Activated CD4-positive, alpha-beta T cell treated with anti-CD3 and anti-CD28 coated beads, Interleukin-2, Interleukin-4, amounts not matched to agents 100 ng/mL and 50 ng/mL, durations not matched to agents 16 hours and 8 hours (primary cell): ENCODE data around the gene VENTX.

ENCODE experiments used
- DNase-seq: peaks from one replicate; pipeline ENCODE4 v3.0.0-alpha.2; 2020; ENCODE audit warnings: low spot score

The VENTX gene, protein sequence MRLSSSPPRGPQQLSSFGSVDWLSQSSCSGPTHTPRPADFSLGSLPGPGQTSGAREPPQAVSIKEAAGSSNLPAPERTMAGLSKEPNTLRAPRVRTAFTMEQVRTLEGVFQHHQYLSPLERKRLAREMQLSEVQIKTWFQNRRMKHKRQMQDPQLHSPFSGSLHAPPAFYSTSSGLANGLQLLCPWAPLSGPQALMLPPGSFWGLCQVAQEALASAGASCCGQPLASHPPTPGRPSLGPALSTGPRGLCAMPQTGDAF

GRCh38 chr10:133237588-133238465 is at the start of gene VENTX:
VENTX (plus strand) TSS chr10:133237855; CDS start chr10:133237915, 60 bp downstream.
- DNase-seq, result no peak

DNA sequence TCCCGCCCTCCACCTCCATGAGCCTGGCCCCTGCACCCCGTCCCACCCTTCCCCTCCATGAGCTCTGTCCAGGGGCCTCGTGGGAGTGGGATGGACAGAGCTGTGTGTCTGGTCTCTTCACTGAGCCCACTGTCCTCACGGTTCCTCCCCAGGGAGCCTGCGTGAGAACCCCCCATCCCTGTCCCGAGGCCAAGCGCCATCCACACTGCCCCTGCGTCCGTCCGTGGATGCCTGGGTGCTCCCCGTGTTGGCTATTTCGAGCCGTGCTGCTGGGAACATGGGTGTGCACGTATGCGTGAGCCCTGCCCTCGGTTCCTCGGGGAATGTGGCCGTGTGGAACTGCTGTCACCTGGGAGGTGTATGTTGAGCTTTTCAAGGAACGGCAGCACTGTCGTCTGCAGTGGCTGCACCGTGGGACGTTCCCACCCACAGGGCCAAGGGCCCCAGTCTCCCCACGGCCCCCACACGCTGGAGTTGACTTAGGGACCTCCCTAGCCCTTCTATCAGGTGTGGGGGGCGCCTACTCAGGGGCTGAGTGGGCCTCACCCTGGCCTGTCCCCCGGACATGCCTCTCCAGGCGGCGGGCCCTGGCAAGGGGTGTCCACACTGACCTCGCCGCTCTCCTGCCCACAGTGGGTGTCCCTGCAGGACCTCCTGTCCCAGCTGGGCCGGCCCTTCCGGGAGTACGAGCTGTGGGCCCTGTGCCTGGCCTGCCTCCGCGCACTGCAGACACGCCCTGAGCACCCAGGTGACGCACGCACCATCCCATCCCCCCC is 49.6 kb upstream of the VENTX start:
- no peak for DNase-seq

DNA sequence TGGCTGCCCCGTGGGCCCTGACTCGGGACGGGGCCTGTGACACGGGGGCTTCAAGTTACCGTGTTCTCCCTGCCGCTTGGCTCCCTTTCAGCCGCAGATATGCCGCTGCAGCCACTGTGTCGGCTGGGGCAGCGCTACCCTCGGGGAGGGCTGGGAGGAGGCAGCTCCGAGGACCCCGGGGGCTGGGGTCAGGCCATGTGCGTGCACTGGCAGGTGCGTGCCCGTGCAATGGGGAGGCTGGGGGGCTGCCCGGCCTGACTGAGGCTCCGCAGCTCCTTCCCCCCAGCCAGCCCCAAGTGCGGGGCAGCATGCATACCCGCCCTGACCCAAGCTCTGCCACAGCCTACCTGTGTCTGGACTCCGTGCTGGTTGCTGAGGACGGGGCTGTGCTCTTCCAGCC is 48.4 kb upstream of the VENTX start:
- no peak for DNase-seq

- no peak for DNase-seq
Measured at GRCh38 chr10:133189726-133190125, 47.9 kb upstream of the VENTX start.

DNA sequence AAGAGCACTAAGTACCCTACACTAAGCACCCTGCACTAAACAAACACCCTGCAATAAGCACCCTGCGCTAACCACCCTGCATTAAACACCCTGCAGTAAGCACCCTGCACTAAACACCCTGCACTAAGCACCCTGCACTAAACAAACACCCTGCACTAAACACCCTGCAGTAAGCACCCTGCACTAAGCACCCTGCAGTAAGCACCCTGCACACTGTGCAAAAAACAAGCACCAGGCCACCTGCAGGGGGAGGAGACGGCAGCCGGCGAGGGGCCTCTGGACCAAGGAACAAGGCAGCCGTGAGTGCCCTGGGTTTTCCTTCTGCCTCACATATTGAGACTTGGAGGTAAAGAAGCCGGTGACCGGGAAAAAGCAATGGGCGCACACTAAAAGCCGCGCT is 47.4 kb upstream of the VENTX start:
- no peak for DNase-seq

- no peak for DNase-seq
Measured at GRCh38 chr10:133191651-133192050, 46.0 kb upstream of the VENTX start.

DNA sequence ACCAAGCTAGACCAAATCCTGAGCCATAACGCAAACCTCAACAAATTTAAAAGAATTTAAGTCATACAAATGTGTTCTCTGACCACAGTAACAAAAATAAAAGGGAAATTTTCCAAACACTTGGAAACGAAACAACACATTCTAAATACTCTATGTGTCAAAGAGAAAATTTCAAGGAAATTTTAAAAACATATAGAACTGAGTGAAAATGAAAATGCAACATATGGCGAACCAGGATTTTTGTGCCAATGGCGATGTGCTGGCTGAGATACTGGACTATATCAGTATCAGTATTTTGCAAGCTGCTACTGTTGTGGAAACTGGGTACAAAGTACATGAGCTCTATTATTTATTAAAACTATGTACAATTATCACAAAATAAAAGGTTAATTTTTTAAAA is 43.5 kb upstream of the VENTX start:
- no peak for DNase-seq

DNA sequence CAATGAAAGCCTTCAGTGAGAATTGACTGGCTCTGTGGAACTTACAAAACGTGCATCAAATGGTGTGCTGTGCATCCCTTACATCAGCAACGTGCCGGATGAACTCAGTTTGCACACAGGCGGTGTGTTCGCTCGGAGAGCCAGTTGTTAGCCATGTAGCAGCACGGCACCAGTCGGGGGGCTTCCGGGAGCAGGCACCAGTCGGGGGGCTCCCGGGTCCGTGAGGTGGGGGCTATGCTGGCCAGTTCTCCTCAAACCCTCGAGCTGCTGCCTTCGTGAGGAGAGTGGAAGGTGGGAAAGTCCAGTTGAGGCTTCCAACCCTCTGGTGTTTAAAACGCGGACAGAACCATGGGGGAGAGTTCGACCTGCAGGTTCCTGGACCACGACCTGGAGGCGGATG is 42.6 kb upstream of the VENTX start:
- DNase-seq, result no peak

- DNase-seq, result no peak
Measured at GRCh38 chr10:133195611-133196010, 42.0 kb upstream of the VENTX start.

DNA sequence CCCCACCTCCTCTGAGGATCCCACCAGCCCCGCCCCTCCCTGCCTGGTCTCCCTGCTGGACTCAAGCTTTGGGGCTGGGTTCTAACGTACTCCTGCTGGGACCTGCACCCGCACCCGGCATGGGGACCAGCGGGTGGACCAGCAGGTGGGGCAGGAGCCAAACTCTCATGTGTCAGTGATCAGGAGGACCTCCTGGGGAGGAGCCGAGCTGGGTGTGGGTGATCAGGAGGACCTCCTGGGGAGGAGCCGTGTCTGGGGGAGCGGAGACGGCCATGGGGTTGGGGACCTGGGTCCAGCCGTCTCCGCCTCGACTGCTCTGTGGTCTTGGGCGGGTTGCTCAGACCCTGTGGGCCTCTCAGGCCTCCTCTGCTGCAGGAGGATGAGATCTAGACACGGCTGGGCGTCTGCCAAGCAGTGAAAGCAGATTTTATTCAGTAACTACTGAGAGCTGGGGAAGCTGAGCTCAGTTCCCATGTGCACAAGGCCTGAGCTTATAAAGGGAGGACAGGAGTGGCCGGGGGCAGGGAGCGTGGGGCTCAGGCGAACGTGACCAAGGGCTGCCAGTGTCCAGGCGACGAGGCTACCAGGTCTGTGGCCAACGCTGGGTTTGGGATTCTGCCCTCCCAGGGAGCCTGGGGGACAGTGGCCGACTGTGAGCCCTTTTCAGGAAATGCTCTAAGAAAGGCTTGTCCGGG is 41.3 kb upstream of the VENTX start:
- DNase-seq, result no peak

GRCh38 chr10:133196936-133197758 is 40.5 kb upstream of the VENTX start:
- DNase-seq, result no peak

- no peak for DNase-seq
Measured at GRCh38 chr10:133197786-133198185, 39.9 kb upstream of the VENTX start.

DNA sequence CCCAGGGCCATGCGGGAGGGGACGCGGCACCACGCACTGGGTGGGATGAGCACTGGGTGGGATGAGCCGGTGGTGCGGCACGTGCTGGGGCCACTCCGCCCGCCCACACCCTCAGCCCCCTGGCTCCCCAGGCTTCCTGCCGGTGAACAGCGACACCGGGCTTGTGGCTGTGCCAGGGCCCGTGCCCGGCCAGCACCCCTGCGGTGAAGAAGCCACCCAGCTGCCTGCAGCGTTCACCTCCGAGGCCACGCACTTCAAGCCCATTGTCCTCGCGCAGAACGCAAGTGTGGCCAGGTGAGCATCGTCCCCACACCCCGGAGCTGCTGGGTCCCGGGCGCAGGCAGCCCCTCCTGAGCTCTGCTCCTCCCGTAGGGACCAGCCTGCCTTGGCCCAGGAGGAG is 39.4 kb upstream of the VENTX start:
- DNase-seq, result no peak

DNA sequence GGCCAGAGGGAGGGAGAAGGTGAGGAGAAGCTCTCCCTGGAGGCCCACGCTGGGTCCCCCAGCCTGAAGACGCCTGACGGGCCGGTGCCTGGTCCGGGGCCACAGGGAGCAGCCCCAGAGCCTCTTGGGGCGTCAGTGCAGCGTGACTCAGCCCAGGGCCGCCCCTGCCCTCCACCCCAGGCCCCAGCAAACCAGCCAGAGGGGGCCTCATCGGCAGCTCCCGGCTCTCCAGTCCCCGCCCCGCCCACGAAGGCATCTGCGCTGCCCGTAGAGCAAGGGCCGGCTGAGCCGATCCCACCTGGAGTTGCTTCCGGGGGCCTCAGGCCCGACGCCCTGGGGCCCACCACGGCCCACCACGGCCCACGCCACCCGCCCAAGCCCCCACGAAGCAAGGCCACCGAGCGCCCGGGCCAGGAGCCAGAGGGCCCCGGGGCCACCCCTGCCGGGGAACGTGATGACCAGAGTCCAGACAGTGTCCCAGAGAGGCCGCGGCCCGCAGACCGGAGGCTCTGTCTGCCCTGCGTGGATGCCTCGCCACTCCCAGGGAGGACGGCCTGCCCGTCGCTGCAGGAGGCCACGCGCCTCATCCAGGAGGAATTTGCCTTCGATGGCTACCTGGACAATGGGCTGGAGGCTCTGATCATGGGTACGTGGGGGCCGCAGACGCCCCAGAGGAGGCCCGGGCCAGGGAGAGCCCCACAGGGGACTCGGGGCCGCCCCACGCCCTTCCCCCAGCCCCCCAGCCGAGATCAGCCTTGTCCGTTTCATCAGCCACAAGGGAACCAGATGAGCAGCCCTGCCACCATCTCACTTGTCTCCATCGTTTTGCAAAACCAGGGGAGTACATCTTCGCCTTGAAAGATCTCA is 38.8 kb upstream of the VENTX start:
- no peak for DNase-seq

DNA sequence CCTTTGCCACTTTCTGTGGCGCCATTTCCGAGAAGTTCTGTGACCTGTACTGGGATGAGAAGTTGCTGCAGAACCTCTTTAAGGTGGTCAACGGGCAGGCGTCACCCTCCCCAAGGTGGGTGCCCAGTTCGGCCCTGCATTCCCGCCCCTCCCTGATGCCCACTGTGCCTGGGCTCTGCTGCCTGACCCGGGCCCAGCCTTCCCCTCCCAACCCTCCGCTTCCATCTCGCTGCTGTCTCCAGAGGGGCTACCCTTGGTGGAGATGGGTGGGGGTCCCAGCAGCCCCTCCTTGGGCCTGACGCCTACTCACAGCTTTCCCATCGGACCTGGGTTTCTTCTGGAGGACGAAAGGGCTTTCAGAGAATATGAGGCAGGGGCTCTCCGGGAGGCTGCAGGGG is 38.2 kb upstream of the VENTX start:
- no peak for DNase-seq

- DNase-seq, result no peak
Measured at GRCh38 chr10:133199992-133200611, 37.6 kb upstream of the VENTX start.

DNA sequence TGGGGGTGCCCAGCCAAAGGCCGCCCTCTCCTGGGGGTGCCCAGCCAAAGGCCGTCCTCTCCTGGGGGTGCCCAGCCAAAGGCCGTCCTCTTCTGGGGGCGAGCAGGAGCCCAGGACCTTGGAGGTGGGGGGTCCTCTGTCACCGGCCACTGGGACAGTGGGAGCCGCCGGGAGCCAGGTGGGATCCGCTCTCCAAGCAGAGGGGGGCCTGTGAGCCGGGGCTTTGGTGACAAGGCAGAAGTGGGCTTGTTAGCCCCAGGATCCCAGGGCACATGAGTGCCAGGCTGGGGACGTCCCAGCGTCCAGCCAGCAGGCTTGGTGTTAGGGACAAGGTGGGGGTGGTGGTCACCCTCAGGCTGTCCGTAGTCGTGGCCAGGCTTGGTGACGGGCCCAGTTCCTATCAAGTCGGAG is 37.0 kb upstream of the VENTX start:
- no peak for DNase-seq

- no peak for DNase-seq
Measured at GRCh38 chr10:133201151-133201947, 36.3 kb upstream of the VENTX start.
